Natural killer cell treated with Interleukin-12 subunit alpha and Interleukin-12 subunit beta and Interleukin-15 and Interleukin-18, amount 100 ng/mL, for 72 hours (primary cell): ENCODE data around the gene CEP290. TPM values are rescaled to one million over a fixed set of nuclear protein-coding genes. Genes with fewer than 3 reads are reported as not detected.
"Not testable (repeated sequence)": the region's sequence is repeated elsewhere in the genome, so short reads cannot be mapped to it uniquely, and the experiment has no call there.

Source experiments
- ATAC-seq, 2 donors: fragments of 150-1000 bp; cut with Tn5 transposase in 1 of 2; sonication (Bioruptor Pico), chemical (Tn5 transposase) in 1 of 2; 2 replicates each; pipeline ENCODE4 v1.10.0; 2021
- DNase-seq: peaks from one replicate; pipeline ENCODE4 v3.0.0; 2022; ENCODE audit warnings: low spot score
- H3K27ac Mint-ChIP-seq, 2 donors: 1 replicate in 1 of 2; 2 replicates in 1 of 2; pipeline ENCODE4 v1.8.0; 2022; ENCODE audit warnings: mixed read lengths in 2 of 2, mild to moderate bottlenecking in 1 of 2, moderate library complexity in 1 of 2
- H3K27me3 Mint-ChIP-seq, 2 donors: 1 replicate in 1 of 2; 2 replicates in 1 of 2; pipeline ENCODE4 v1.8.0; 2022; ENCODE audit warnings: mixed read lengths in 2 of 2
- H3K36me3 Mint-ChIP-seq: one replicate; pipeline ENCODE4 v1.8.0; 2022; ENCODE audit warnings: mixed read lengths
- H3K4me1 Mint-ChIP-seq, 2 donors: 1 replicate in 1 of 2; 2 replicates in 1 of 2; pipeline ENCODE4 v1.8.0; 2022; ENCODE audit warnings: low read depth in 2 of 2, mixed read lengths in 2 of 2, mild to moderate bottlenecking in 1 of 2
- H3K4me3 Mint-ChIP-seq: one replicate; pipeline ENCODE4 v1.8.0; 2022; ENCODE audit warnings: mixed read lengths
- H3K9me3 Mint-ChIP-seq: 2 replicates; pipeline ENCODE4 v1.8.0; 2022; ENCODE audit warnings: mixed read lengths
- total RNA-seq, 2 donors: library from RNA; stranded (reverse); gene quantifications; one replicate each; pipeline ENCODE4 v1.2.3, GENCODE V29; 2022

The CEP290 gene
- total RNA-seq, 2 donors from 2014 or later = 12.6 to 22.2 TPM

DNA sequence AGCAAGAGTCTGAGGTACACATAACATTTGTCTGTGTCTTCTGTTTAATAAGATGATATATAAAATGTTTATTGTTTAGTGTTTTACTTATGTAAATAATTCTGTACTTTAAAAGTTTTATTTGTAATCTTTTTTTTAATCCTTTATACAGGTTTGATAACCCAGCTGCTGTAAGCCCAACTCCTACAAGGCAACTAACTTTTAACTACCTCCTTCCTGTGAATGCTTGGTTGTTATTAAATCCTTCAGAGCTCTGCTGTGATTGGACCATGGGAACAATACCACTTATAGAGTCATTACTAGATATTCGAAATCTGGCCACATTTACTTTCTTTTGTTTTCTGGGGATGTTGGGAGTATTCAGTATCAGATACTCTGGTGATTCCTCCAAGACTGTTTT lies 24.3 kb upstream of the CEP290 start:
- peaks cover 21% of the 10 kb centered on the region for H3K36me3 Mint-ChIP-seq

GRCh38 chr12:88163371-88163770 lies 21.5 kb upstream of the CEP290 start:
- Mint-ChIP-seq H3K27me3 (no peaks in the 10 kb centered on the region), H3K27ac (no peak overlapping the region), H3K36me3 (peaks cover 24% of the 10 kb centered on the region), H3K9me3 (no peaks in the 10 kb centered on the region), H3K4me1 (no peaks in the 10 kb centered on the region), H3K4me3 (no peak overlapping the region)
- no peak for DNase-seq
- no peak for ATAC-seq

More for the DNA sequence above, 24.3 kb upstream of the CEP290 start:
- Mint-ChIP-seq H3K4me1 (no peaks in the 10 kb centered on the region), H3K27me3 (no peaks in the 10 kb centered on the region), H3K27ac (no peak overlapping the region), H3K9me3 (no peaks in the 10 kb centered on the region), H3K4me3 (no peak overlapping the region)
- DNase-seq (no peak), ATAC-seq (no peak)

DNA sequence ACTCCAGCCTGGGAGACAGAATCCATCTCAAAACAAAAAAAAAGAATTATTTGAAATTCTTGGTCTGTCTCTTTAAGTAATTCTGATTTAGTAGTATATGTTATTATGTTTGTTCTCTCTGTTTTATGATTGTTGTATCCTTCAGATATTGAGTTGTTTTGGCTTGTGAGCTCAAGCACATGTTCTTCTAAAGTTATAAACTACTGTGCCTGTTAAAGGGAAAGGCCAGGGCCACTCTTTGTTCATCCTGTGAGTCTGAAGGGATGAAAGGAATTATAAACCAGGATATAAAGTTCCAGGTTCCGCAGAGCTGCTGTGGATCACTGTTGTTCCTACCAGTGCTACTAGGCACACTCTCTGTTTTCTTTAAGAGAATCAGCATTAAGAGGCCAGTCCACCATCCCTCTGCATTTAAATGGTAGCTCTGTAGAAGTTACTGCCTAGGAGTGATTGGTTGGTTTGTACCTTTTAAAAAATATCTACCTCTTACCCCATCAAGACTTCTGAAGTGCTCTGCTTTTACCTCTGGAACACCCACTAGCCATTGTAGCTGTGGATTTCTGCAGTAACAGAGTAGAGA lies 14.3 kb upstream of the CEP290 start:
- Mint-ChIP-seq H3K4me1 (peaks cover 0 to 8% of the 10 kb centered on the region in 2 donors), H3K9me3 (no peaks in the 10 kb centered on the region), H3K27ac (no peak overlapping the region), H3K36me3 (peaks cover 3% of the 10 kb centered on the region), H3K4me3 (no peak overlapping the region), H3K27me3 (no peaks in the 10 kb centered on the region)
- no peak for ATAC-seq
- DNase-seq = no peak

DNA sequence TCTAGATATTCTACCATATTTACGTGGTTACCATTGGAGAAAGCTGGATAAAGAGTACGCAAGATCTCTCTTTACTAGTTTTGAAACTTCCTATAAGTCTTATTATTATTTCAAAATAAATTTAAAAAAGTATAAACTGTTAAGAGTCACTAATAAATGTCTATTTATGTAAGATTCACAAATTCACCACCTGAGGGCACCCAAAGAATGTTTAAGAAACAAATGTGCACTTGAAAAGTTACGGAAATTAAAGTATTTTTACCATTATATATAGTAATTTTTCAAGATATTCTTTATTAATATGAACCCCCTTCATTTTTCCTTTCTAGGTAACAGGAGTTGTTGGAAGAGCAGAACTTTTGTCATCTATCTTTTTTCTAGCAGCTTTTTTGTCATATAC lies 12.1 kb upstream of the CEP290 start:
- H3K36me3 Mint-ChIP-seq = no peaks in the 10 kb centered on the region
- H3K4me3 Mint-ChIP-seq = no peak overlapping the region
- DNase-seq = no peak
- peaks cover 0 to 8% of the 10 kb centered on the region in 2 donors for H3K4me1 Mint-ChIP-seq
- no peak for ATAC-seq
- H3K9me3 Mint-ChIP-seq = no peaks in the 10 kb centered on the region
- no peaks in the 10 kb centered on the region for H3K27me3 Mint-ChIP-seq
- H3K27ac Mint-ChIP-seq = no peak overlapping the region

- Mint-ChIP-seq H3K27ac (no peak overlapping the region), H3K9me3 (no peaks in the 10 kb centered on the region), H3K27me3 (no peaks in the 10 kb centered on the region), H3K4me3 (no peak overlapping the region), H3K4me1 (peaks cover 7 to 8% of the 10 kb centered on the region in 2 donors), H3K36me3 (no peaks in the 10 kb centered on the region)
- DNase-seq (no peak), ATAC-seq (no peak)
These were observed 8.2 kb upstream of the CEP290 start for GRCh38 chr12:88150063-88150462.

GRCh38 chr12:88145567-88146505 lies 3.9 kb upstream of the CEP290 start:
- no peak overlapping the region for H3K27ac Mint-ChIP-seq
- no peaks in the 10 kb centered on the region for H3K36me3 Mint-ChIP-seq
- H3K4me3 Mint-ChIP-seq = no peak overlapping the region
- no peaks in the 10 kb centered on the region for H3K27me3 Mint-ChIP-seq
- ATAC-seq (no peak), DNase-seq (no peak)
- peaks cover 17 to 19% of the 10 kb centered on the region in 2 donors for H3K4me1 Mint-ChIP-seq
- no peaks in the 10 kb centered on the region for H3K9me3 Mint-ChIP-seq

DNA sequence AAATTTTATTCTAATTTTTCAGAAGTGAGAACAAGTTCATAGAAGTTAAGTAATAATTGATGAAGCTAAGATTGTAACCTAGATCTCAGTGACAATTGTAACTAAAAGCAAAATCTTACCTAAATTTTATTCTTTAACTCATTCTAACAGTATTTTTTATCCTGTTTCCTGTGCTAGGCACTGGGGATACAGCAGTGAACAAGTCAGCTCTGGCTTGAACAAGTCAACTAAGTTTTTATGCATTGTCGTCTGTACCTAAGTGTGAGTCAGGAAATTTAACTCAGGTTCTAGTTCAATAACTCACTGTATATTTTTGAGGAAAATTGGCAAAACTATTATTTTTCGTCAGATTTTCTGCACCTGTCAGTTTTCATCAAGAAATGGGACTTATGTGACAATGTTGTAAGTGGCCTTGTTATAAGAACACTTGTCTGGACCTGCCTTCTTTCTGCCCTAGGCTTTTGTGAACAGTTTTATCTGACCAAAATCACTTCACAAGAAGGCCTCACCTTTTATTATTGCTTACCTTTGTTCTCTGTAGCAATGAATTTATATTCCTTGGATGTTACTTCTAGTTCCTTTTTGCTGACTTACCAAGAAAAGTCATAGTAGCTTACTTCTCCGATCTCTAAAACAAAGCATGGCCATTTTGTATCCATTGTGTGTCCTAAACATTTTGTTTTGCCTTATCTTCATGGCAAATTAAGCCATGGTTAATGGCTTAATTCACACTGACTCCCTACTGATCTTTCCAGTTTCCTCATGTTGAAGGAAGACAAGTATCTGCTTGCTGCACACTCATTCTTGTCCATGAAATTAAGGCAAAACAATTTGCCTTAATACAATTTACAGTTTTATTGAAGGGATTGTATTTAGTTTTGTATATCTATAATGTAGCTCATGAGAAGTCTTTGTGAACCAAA lies 2.9 kb upstream of the CEP290 start:
- H3K36me3 Mint-ChIP-seq = peaks cover 6% of the 10 kb centered on the region
- no peaks in the 10 kb centered on the region for H3K9me3 Mint-ChIP-seq
- H3K4me1 Mint-ChIP-seq = peaks cover 19 to 24% of the 10 kb centered on the region in 2 donors
- H3K4me3 Mint-ChIP-seq = no peak overlapping the region
- H3K27me3 Mint-ChIP-seq = no peaks in the 10 kb centered on the region
- H3K27ac Mint-ChIP-seq = no peak overlapping the region
- no peak for DNase-seq
- no peak for ATAC-seq

DNA sequence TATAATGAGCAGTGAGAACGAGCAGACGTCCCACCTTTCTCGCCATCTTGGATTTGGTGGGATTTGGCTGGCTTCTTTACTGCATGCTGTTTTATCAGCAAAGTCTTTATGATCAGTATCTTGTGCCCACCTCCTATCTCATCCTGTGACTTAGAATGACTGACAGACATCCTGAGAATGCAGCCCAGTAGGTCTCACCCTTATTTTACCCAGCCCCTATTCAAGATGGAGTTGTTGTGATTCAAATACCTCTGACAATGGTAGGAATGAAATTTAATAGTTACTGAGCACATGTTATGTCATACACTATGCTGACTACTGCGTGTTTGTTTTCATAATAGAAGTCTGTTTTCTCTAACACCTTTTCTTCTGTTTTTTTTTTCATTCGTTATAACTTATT lies 2.1 kb upstream of the CEP290 start:
- Mint-ChIP-seq H3K36me3 (peaks cover 6% of the 10 kb centered on the region), H3K27me3 (no peaks in the 10 kb centered on the region), H3K27ac (no peak overlapping the region), H3K4me1 (peaks cover 19 to 24% of the 10 kb centered on the region in 2 donors), H3K4me3 (peak overlapping the region; percentile 6), H3K9me3 (no peaks in the 10 kb centered on the region)
- ATAC-seq (no peak), DNase-seq (no peak)

GRCh38 chr12:88142610-88142991 lies 713 bp upstream of the CEP290 start:
- Mint-ChIP-seq H3K4me3 (peak overlapping the region; percentile 93), H3K27ac (peak overlapping the region; percentile 75 to 92), H3K27me3 (no peaks in the 10 kb centered on the region), H3K36me3 (peaks cover 14% of the 10 kb centered on the region), H3K9me3 (no peaks in the 10 kb centered on the region), H3K4me1 (peaks cover 26 to 28% of the 10 kb centered on the region in 2 donors)
- DNase-seq = no peak
- no peak for ATAC-seq

- no peaks in the 10 kb centered on the region for H3K27me3 Mint-ChIP-seq
- H3K4me1 Mint-ChIP-seq = peaks cover 26 to 30% of the 10 kb centered on the region in 2 donors
- H3K4me3 Mint-ChIP-seq = peak overlapping the region; percentile 93
- ATAC-seq (no peak), DNase-seq (no peak)
- peaks cover 22% of the 10 kb centered on the region for H3K36me3 Mint-ChIP-seq
- no peaks in the 10 kb centered on the region for H3K9me3 Mint-ChIP-seq
- H3K27ac Mint-ChIP-seq = peak overlapping the region; percentile 75 to 92
These were observed 489 bp downstream of the CEP290 start for GRCh38 chr12:88141425-88141773.

DNA sequence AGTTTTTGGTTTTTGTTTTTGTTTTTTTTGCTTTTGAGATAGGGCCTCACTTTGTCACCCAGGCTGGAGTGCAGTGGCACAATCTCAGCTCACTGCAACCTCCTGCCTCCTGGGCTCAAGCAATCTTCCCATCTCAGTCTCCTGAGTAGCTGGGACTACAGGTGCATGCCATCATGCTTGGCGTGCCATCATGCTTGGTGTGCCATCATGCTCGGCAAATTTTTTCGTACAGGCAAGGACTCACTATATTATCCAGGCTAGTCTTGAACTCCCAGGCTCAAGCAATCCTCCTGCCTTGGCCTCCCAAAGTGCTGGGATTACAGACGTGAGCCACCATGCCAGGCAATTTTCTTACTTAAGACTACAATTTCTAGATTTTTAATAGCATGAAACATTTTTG lies 2.2 kb downstream of the CEP290 start:
- not testable (repeated sequence) for H3K27me3 Mint-ChIP-seq, ATAC-seq, H3K4me3 Mint-ChIP-seq, H3K9me3 Mint-ChIP-seq, H3K27ac Mint-ChIP-seq, DNase-seq
- peaks cover 21 to 24% of the 10 kb centered on the region in 2 donors for H3K4me1 Mint-ChIP-seq
- peaks cover 26% of the 10 kb centered on the region for H3K36me3 Mint-ChIP-seq

DNA sequence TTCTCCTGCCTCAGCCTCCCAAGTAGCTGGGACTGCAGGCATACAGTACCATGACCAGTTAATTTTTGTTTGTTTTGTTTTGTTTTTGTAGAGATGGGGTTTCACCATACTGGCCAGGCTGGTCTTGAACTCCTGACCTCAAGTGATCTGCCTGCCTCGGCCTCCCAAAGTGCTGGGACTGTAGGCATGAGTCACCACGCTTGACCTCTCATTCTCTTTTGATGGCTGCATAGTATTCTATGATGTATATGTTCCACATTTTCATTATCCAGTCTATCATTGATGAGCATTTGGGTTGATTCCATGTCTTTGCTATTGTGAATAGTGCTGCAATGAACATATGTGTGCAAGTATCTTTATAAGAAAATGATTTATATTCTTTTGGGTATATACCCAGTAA lies 8.7 kb downstream of the CEP290 start:
- not testable (repeated sequence) for H3K27me3 Mint-ChIP-seq, H3K4me1 Mint-ChIP-seq, DNase-seq, H3K4me3 Mint-ChIP-seq, H3K9me3 Mint-ChIP-seq, ATAC-seq, H3K27ac Mint-ChIP-seq
- peaks cover 25% of the 10 kb centered on the region for H3K36me3 Mint-ChIP-seq

- Mint-ChIP-seq H3K4me3 (no peak overlapping the region), H3K36me3 (peaks cover 19% of the 10 kb centered on the region), H3K9me3 (no peaks in the 10 kb centered on the region), H3K27me3 (no peaks in the 10 kb centered on the region), H3K27ac (no peak overlapping the region), H3K4me1 (peaks cover 0 to under 1% of the 10 kb centered on the region in 2 donors)
- DNase-seq = no peak
- ATAC-seq = no peak
These were observed 9.5 kb downstream of the CEP290 start for GRCh38 chr12:88132392-88132791.
